ENCODE results near the gene PNMT.

- TF ChIP-seq, protein P1, sequence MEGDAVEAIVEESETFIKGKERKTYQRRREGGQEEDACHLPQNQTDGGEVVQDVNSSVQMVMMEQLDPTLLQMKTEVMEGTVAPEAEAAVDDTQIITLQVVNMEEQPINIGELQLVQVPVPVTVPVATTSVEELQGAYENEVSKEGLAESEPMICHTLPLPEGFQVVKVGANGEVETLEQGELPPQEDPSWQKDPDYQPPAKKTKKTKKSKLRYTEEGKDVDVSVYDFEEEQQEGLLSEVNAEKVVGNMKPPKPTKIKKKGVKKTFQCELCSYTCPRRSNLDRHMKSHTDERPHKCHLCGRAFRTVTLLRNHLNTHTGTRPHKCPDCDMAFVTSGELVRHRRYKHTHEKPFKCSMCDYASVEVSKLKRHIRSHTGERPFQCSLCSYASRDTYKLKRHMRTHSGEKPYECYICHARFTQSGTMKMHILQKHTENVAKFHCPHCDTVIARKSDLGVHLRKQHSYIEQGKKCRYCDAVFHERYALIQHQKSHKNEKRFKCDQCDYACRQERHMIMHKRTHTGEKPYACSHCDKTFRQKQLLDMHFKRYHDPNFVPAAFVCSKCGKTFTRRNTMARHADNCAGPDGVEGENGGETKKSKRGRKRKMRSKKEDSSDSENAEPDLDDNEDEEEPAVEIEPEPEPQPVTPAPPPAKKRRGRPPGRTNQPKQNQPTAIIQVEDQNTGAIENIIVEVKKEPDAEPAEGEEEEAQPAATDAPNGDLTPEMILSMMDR (conservative IDR thresholded peaks at IDR 0.05; ENCODE audit: low read depth, low read length): no peak
- TF ChIP-seq CEBPB (IDR thresholded peaks at IDR 0.05; ENCODE audit: low read depth, low read length): no peak
- no peak for TF ChIP-seq POLR2A (IDR thresholded peaks at IDR 0.05; ENCODE audit: low read depth, low read length)
- TF ChIP-seq RAD21 (IDR thresholded peaks at IDR 0.05; ENCODE audit: low read length): no peak
- no peak for TF ChIP-seq ELK1 (IDR thresholded peaks at IDR 0.05; ENCODE audit: borderline replicate concordance, low read depth, low read length)
- no peak for TF ChIP-seq BHLHE40 (IDR thresholded peaks at IDR 0.05; ENCODE audit: low read depth, low read length)
- no peak for TF ChIP-seq MAFK (IDR thresholded peaks at IDR 0.05; ENCODE audit: low read depth, low read length)
- no peak for TF ChIP-seq MXI1 (IDR thresholded peaks at IDR 0.05; ENCODE audit: borderline replicate concordance, low read depth, low read length)
- TF ChIP-seq FOS (IDR thresholded peaks at IDR 0.05; ENCODE audit: low read depth, low read length): no peak
These were observed 29.2 kb upstream of the PNMT start for GRCh38 chr17:39639043-39639442.

All from IMR-90 (cell line).